AG10803 (cell line): ENCODE results near the gene RADX.

Experiments
- DNase-seq: peaks from one replicate; pipeline ENCODE4 v3.0.0; 2010; ENCODE audit warnings: low read depth
- H3K4me3 ChIP-seq: 2 replicates; pipeline ENCODE4 v1.5.1; 2011; ENCODE audit warnings: mild to moderate bottlenecking, low read length, control low read depth
- CTCF ChIP-seq: conservative IDR thresholded peaks from 2 replicates; pipeline ENCODE4 v1.5.1; 2011; ENCODE audit warnings: mild to moderate bottlenecking, low read length, control low read depth, inconsistent platforms

The RADX gene

GRCh38 chrX:106707771-106708454 is 96.1 kb downstream of the RADX start:
- TF ChIP-seq CTCF: no peak
- no peak overlapping the region for H3K4me3 ChIP-seq
- DNase-seq: peak; percentile 88

GRCh38 chrX:106710771-106711170 is 99.0 kb downstream of the RADX start:
- peak; percentile 37 for DNase-seq
- H3K4me3 ChIP-seq: no peak overlapping the region
- no peak for TF ChIP-seq CTCF

- no peak for TF ChIP-seq CTCF
- no peak for DNase-seq
- no peak overlapping the region for H3K4me3 ChIP-seq
These were observed 99.6 kb downstream of the RADX start for GRCh38 chrX:106711375-106711774.

- DNase-seq: no peak
- TF ChIP-seq CTCF: no peak
These were observed 104.2 kb downstream of the RADX start for GRCh38 chrX:106716004-106716403.

GRCh38 chrX:106716463-106716862 is 104.7 kb downstream of the RADX start:
- H3K4me3 ChIP-seq: no peak overlapping the region
- TF ChIP-seq CTCF: no peak
- no peak for DNase-seq

More at GRCh38 chrX:106716004-106716403, 104.2 kb downstream of the RADX start:
- H3K4me3 ChIP-seq: no peak overlapping the region

GRCh38 chrX:106718709-106719108 is 106.9 kb downstream of the RADX start:
- no peak for TF ChIP-seq CTCF
- DNase-seq: no peak

GRCh38 chrX:106725931-106726330 is 114.2 kb downstream of the RADX start:
- peak; percentile 12; the same call in 1 of the 2 replicates for TF ChIP-seq CTCF
- H3K4me3 ChIP-seq: peak overlapping the region; percentile 65
- no peak for DNase-seq

More at GRCh38 chrX:106718709-106719108, 106.9 kb downstream of the RADX start:
- H3K4me3 ChIP-seq: no peak overlapping the region
